NT2/D1 (cell line): ENCODE results near the gene NR1I2.

Source experiments
- SUZ12 ChIP-seq: IDR thresholded peaks from 2 replicates; pipeline ENCODE4 v1.6.1; 2011; ENCODE audit not compliant: insufficient read length, insufficient read depth; ENCODE audit errors: extremely low read depth
- YY1 ChIP-seq: IDR thresholded peaks from 2 replicates; pipeline ENCODE4 v1.6.1; 2011; ENCODE audit not compliant: insufficient read length, insufficient read depth
- ZNF274 ChIP-seq: IDR thresholded peaks from 2 replicates; pipeline ENCODE4 v1.6.1; 2011; ENCODE audit warnings: mild to moderate bottlenecking, low read depth, low read length

- no peak for TF ChIP-seq YY1
- TF ChIP-seq ZNF274 = no peak
- TF ChIP-seq SUZ12 = no peak
Observed at GRCh38 chr3:119810018-119810435, 28.1 kb downstream of the NR1I2 start.
